ENCODE data around the gene PIK3CG. TPM values are rescaled to one million over a fixed set of nuclear protein-coding genes. Genes with fewer than 3 reads are reported as not detected.
"Not testable (repeated sequence)": the region's sequence is repeated elsewhere in the genome, so short reads cannot be mapped to it uniquely, and the experiment has no call there.

The PIK3CG gene
- total RNA-seq, 3 donors from 2014 or later (not counting 1 experiment from before 2014, with no cell fraction given), result 64.9 to 83.3 (median 78.2) TPM

GRCh38 chr7:106893591-106893990, 28.5 kb downstream of the PIK3CG start:
- Histone ChIP-seq H3K4me1 (ENCODE audit: control insufficient read depth, insufficient read depth, low read length) (peaks cover 6% of the 10 kb centered on the region), H3K27ac (ENCODE audit: low read length) (no peak overlapping the region), H3K36me3 (ENCODE audit: control insufficient read depth, insufficient read depth, low read length) (peaks cover 73% of the 10 kb centered on the region), H3K27me3 (ENCODE audit: control insufficient read depth, insufficient read depth, low read length) (no peaks in the 10 kb centered on the region), H3K4me3 (ENCODE audit: low read length) (no peak overlapping the region), H3K9me3 (ENCODE audit: control insufficient read depth, insufficient read depth, low read length) (no peaks in the 10 kb centered on the region)
- peaks cover 44% of the 10 kb centered on the region for H3K36me3 Mint-ChIP-seq
- intact Hi-C loops (cut with micrococcal nuclease), result no loop called here
- no peak for ATAC-seq
- no peaks in the 10 kb centered on the region for H3K27me3 Mint-ChIP-seq (ENCODE audit: low read depth in 2 of 2)
- no peak for TF ChIP-seq CTCF (IDR thresholded peaks at IDR 0.05)
- no peak for DNase-seq
- H3K27ac Mint-ChIP-seq, result peak overlapping the region; percentile 71 to 74
- H3K9me3 Mint-ChIP-seq, result peaks cover 3 to 4% of the 10 kb centered on the region in 2 donors
- WGBS (ENCODE audit: insufficient coverage), result 100% methylated on average over 2 of the region's 2 CpGs
- no peak overlapping the region for H3K4me3 Mint-ChIP-seq
- peaks cover 71 to 78% of the 10 kb centered on the region in 2 donors for H3K4me1 Mint-ChIP-seq

GRCh38 chr7:106895246-106895864, 30.3 kb downstream of the PIK3CG start:
- peaks cover 33% of the 10 kb centered on the region for H3K36me3 Mint-ChIP-seq
- intact Hi-C loops (cut with micrococcal nuclease), result no loop called here
- ATAC-seq (peak in 2 of 3 donors; percentile 59 to 61), DNase-seq (peak in 1 of 2 donors; percentile 7)
- 46% methylated on average over 3 of the region's 4 CpGs for WGBS (ENCODE audit: insufficient coverage)
- H3K27me3 Mint-ChIP-seq (ENCODE audit: low read depth in 2 of 2), result no peaks in the 10 kb centered on the region
- Histone ChIP-seq H3K27me3 (ENCODE audit: control insufficient read depth, insufficient read depth, low read length) (no peaks in the 10 kb centered on the region), H3K27ac (ENCODE audit: low read length) (peak overlapping the region; percentile 1), H3K36me3 (ENCODE audit: control insufficient read depth, insufficient read depth, low read length) (peaks cover 56% of the 10 kb centered on the region), H3K9me3 (ENCODE audit: control insufficient read depth, insufficient read depth, low read length) (no peaks in the 10 kb centered on the region), H3K4me3 (ENCODE audit: low read length) (no peak overlapping the region), H3K4me1 (ENCODE audit: control insufficient read depth, insufficient read depth, low read length) (peaks cover 6% of the 10 kb centered on the region)
- TF ChIP-seq CTCF (IDR thresholded peaks at IDR 0.05), result no peak
- peaks cover 3 to 4% of the 10 kb centered on the region in 2 donors for H3K9me3 Mint-ChIP-seq
- peak overlapping the region; percentile 71 to 74 for H3K27ac Mint-ChIP-seq
- H3K4me1 Mint-ChIP-seq, result peaks cover 80 to 90% of the 10 kb centered on the region in 2 donors
- H3K4me3 Mint-ChIP-seq, result no peak overlapping the region

- WGBS (ENCODE audit: insufficient coverage), result 94% methylated on average over 3 of the region's 3 CpGs
- H3K36me3 ChIP-seq (ENCODE audit: control insufficient read depth, insufficient read depth, low read length), result peaks cover 47% of the 10 kb centered on the region
- Mint-ChIP-seq H3K36me3 (peaks cover 25% of the 10 kb centered on the region), H3K27me3 (ENCODE audit: low read depth in 2 of 2) (no peaks in the 10 kb centered on the region), H3K4me1 (peaks cover 83 to 91% of the 10 kb centered on the region in 2 donors), H3K4me3 (no peak overlapping the region), H3K9me3 (peaks cover 3 to 4% of the 10 kb centered on the region in 2 donors), H3K27ac (peak overlapping the region; percentile 71 to 74)
- H3K27ac ChIP-seq (ENCODE audit: low read length), result no peak overlapping the region
- TF ChIP-seq CTCF (IDR thresholded peaks at IDR 0.05), result no peak
- no peaks in the 10 kb centered on the region for H3K27me3 ChIP-seq (ENCODE audit: control insufficient read depth, insufficient read depth, low read length)
- H3K9me3 ChIP-seq (ENCODE audit: control insufficient read depth, insufficient read depth, low read length), result no peaks in the 10 kb centered on the region
- H3K4me1 ChIP-seq (ENCODE audit: control insufficient read depth, insufficient read depth, low read length), result peaks cover 6% of the 10 kb centered on the region
- no peak for DNase-seq
- ATAC-seq, result no peak
- no peak overlapping the region for H3K4me3 ChIP-seq (ENCODE audit: low read length)
- intact Hi-C loops (cut with micrococcal nuclease), result no loop called here
These were observed 31.1 kb downstream of the PIK3CG start for GRCh38 chr7:106896231-106896630.

- H3K9me3 Mint-ChIP-seq; H3K27ac ChIP-seq (ENCODE audit: low read length); H3K4me3 Mint-ChIP-seq; intact Hi-C loops (cut with micrococcal nuclease); H3K27me3 ChIP-seq (ENCODE audit: control insufficient read depth, insufficient read depth, low read length); H3K9me3 ChIP-seq (ENCODE audit: control insufficient read depth, insufficient read depth, low read length); H3K27me3 Mint-ChIP-seq (ENCODE audit: low read depth in 2 of 2); H3K4me3 ChIP-seq (ENCODE audit: low read length); DNase-seq; ATAC-seq: not testable (repeated sequence)
- H3K27ac Mint-ChIP-seq, result peak overlapping the region; percentile 74 to 83
- peaks cover 86 to 88% of the 10 kb centered on the region in 2 donors for H3K4me1 Mint-ChIP-seq
- Histone ChIP-seq H3K36me3 (ENCODE audit: control insufficient read depth, insufficient read depth, low read length) (peaks cover 34% of the 10 kb centered on the region), H3K4me1 (ENCODE audit: control insufficient read depth, insufficient read depth, low read length) (peaks cover 13% of the 10 kb centered on the region)
- H3K36me3 Mint-ChIP-seq, result peaks cover 17% of the 10 kb centered on the region
- WGBS (ENCODE audit: insufficient coverage), result 100% methylated on average over 2 of the region's 3 CpGs
These were observed 32.5 kb downstream of the PIK3CG start for GRCh38 chr7:106897553-106897952.

- H3K4me1 Mint-ChIP-seq, result peaks cover 75 to 79% of the 10 kb centered on the region in 2 donors
- H3K9me3 Mint-ChIP-seq; H3K4me3 ChIP-seq (ENCODE audit: low read length); H3K27me3 ChIP-seq (ENCODE audit: control insufficient read depth, insufficient read depth, low read length); intact Hi-C loops (cut with micrococcal nuclease); ATAC-seq; H3K27ac ChIP-seq (ENCODE audit: low read length); H3K9me3 ChIP-seq (ENCODE audit: control insufficient read depth, insufficient read depth, low read length); H3K27me3 Mint-ChIP-seq (ENCODE audit: low read depth in 2 of 2); DNase-seq: not testable (repeated sequence)
- H3K36me3 Mint-ChIP-seq, result peaks cover 16% of the 10 kb centered on the region
- H3K36me3 ChIP-seq (ENCODE audit: control insufficient read depth, insufficient read depth, low read length), result peaks cover 21% of the 10 kb centered on the region
- H3K4me1 ChIP-seq (ENCODE audit: control insufficient read depth, insufficient read depth, low read length), result peaks cover 13% of the 10 kb centered on the region
- peak overlapping the region; percentile 83 to 85 for H3K27ac Mint-ChIP-seq
- 100% methylated on average over 2 of the region's 2 CpGs for WGBS (ENCODE audit: insufficient coverage)
- H3K4me3 Mint-ChIP-seq, result peak overlapping the region; percentile 73
These were observed 33.9 kb downstream of the PIK3CG start for GRCh38 chr7:106898967-106899366.
